Neural crest cell (in vitro differentiated cells): ENCODE data around the gene RHOJ. TPM values are rescaled to one million over a fixed set of nuclear protein-coding genes. Genes with fewer than 3 reads are reported as not detected.
A peak's percentile ranks its signal among the peaks of the same experiment; 100 is the strongest.

Experiments used
- DNase-seq: peaks from one replicate; pipeline ENCODE4 v3.0.0; 2021; ENCODE audit warnings: low read depth, mixed read lengths, low spot score
- H3K27ac Mint-ChIP-seq: one replicate; pipeline ENCODE4 v1.8.0; 2021; ENCODE audit warnings: mild to moderate bottlenecking, mixed read lengths; ENCODE audit not compliant: unreplicated experiment
- H3K27me3 Mint-ChIP-seq: 2 replicates; pipeline ENCODE4 v1.8.0; 2021; ENCODE audit warnings: low read depth, mild to moderate bottlenecking, mixed read lengths
- H3K36me3 Mint-ChIP-seq: 2 replicates; pipeline ENCODE4 v1.8.0; 2021; ENCODE audit warnings: low read depth, mild to moderate bottlenecking, mixed read lengths
- H3K4me1 Mint-ChIP-seq: 2 replicates; pipeline ENCODE4 v1.8.0; 2021; ENCODE audit warnings: mixed read lengths
- H3K4me3 Mint-ChIP-seq: one replicate; pipeline ENCODE4 v1.8.0; 2021; ENCODE audit warnings: mild to moderate bottlenecking, mixed read lengths
- H3K9me3 Mint-ChIP-seq: 2 replicates; pipeline ENCODE4 v1.8.0; 2021; ENCODE audit warnings: mixed read lengths
- CTCF ChIP-seq: fragments of 200-600 bp; sonication (generic); conservative IDR thresholded peaks from 2 replicates; pipeline ENCODE4 v1.5.0; 2021; ENCODE audit warnings: antibody characterized with exemption, mild to moderate bottlenecking
- total RNA-seq: library from RNA; stranded (reverse); gene quantifications from 2 replicates; pipeline ENCODE4 v1.2.1, GENCODE V29; 2021

The RHOJ gene
- total RNA-seq, 1 donor from 2014 or later = 34.6 TPM

- Mint-ChIP-seq H3K4me1 (no peaks in the 10 kb centered on the region), H3K27ac (no peak overlapping the region), H3K36me3 (peaks cover 6% of the 10 kb centered on the region), H3K27me3 (no peaks in the 10 kb centered on the region), H3K4me3 (no peak overlapping the region), H3K9me3 (peaks cover 19% of the 10 kb centered on the region)
- no peak for DNase-seq
- no peak for TF ChIP-seq CTCF
These were observed 39.4 kb downstream of the RHOJ start for GRCh38 chr14:63243646-63244045.

GRCh38 chr14:63245893-63246292 is 41.6 kb downstream of the RHOJ start:
- no peak for TF ChIP-seq CTCF
- DNase-seq = no peak

GRCh38 chr14:63248211-63248610 is 44.0 kb downstream of the RHOJ start:
- no peak overlapping the region for H3K27ac Mint-ChIP-seq
- H3K4me1 Mint-ChIP-seq = peaks cover 10% of the 10 kb centered on the region
- no peak for TF ChIP-seq CTCF
- peaks cover 19% of the 10 kb centered on the region for H3K9me3 Mint-ChIP-seq
- H3K4me3 Mint-ChIP-seq = no peak overlapping the region
- H3K36me3 Mint-ChIP-seq = peaks cover 16% of the 10 kb centered on the region
- DNase-seq = no peak
- H3K27me3 Mint-ChIP-seq = no peaks in the 10 kb centered on the region

More at GRCh38 chr14:63245893-63246292, 41.6 kb downstream of the RHOJ start:
- Mint-ChIP-seq H3K27me3 (no peaks in the 10 kb centered on the region), H3K9me3 (peaks cover 21% of the 10 kb centered on the region), H3K27ac (no peak overlapping the region), H3K4me1 (no peaks in the 10 kb centered on the region), H3K4me3 (no peak overlapping the region), H3K36me3 (peaks cover 13% of the 10 kb centered on the region)

GRCh38 chr14:63249092-63249491 is 44.8 kb downstream of the RHOJ start:
- no peak for TF ChIP-seq CTCF
- no peak for DNase-seq
- peak overlapping the region; percentile 31 for H3K27ac Mint-ChIP-seq
- peaks cover 17% of the 10 kb centered on the region for H3K9me3 Mint-ChIP-seq
- no peak overlapping the region for H3K4me3 Mint-ChIP-seq
- peaks cover 16% of the 10 kb centered on the region for H3K36me3 Mint-ChIP-seq
- H3K4me1 Mint-ChIP-seq = peaks cover 10% of the 10 kb centered on the region
- no peaks in the 10 kb centered on the region for H3K27me3 Mint-ChIP-seq

GRCh38 chr14:63257299-63257698 is 53.1 kb downstream of the RHOJ start:
- Mint-ChIP-seq H3K36me3 (peaks cover 3% of the 10 kb centered on the region), H3K27me3 (no peaks in the 10 kb centered on the region), H3K27ac (no peak overlapping the region), H3K4me3 (no peak overlapping the region), H3K4me1 (peaks cover 7% of the 10 kb centered on the region), H3K9me3 (no peaks in the 10 kb centered on the region)
- no peak for DNase-seq
- TF ChIP-seq CTCF = no peak

- peaks cover 8% of the 10 kb centered on the region for H3K36me3 Mint-ChIP-seq
- peaks cover 9% of the 10 kb centered on the region for H3K9me3 Mint-ChIP-seq
- TF ChIP-seq CTCF = no peak
- H3K27me3 Mint-ChIP-seq = no peaks in the 10 kb centered on the region
- no peak overlapping the region for H3K4me3 Mint-ChIP-seq
- H3K27ac Mint-ChIP-seq = no peak overlapping the region
- H3K4me1 Mint-ChIP-seq = no peaks in the 10 kb centered on the region
- DNase-seq = no peak
These were observed 58.2 kb downstream of the RHOJ start for GRCh38 chr14:63262446-63262845.
